A549 (cell line): ENCODE measurements around the gene BCL2L11.

Experiments used
- BHLHE40 ChIP-seq: IDR thresholded peaks from 2 replicates; pipeline ENCODE4 v1.6.1; 2012; ENCODE audit warnings: low read depth, low read length, inconsistent platforms
- CTCF ChIP-seq: fragments of >200 bp; sonication (Bioruptor Twin); formaldehyde crosslinking; IDR thresholded peaks from 3 replicates; pipeline ENCODE4 v1.5.1; 2016
- EP300 ChIP-seq, 2 experiments: fragments of >200 bp; sonication (Bioruptor Twin); formaldehyde crosslinking; IDR thresholded peaks; 2 replicates in 1 of 2; 3 replicates in 1 of 2; pipeline ENCODE4 v1.6.1; 2016 to 2017
- POLR2A ChIP-seq: IDR thresholded peaks from 2 replicates; pipeline ENCODE4 v1.6.1; 2012; ENCODE audit warnings: mild to moderate bottlenecking, low read length
- REST ChIP-seq: fragments of 200-600 bp; sonication (generic); IDR thresholded peaks from 2 replicates; pipeline ENCODE4 v1.6.1; 2016; ENCODE audit warnings: antibody characterized with exemption, mild to moderate bottlenecking, moderate library complexity
- SMC3 ChIP-seq: fragments of >200 bp; sonication (Bioruptor Twin); formaldehyde crosslinking; IDR thresholded peaks from 3 replicates; pipeline ENCODE4 v1.6.1; 2018; ENCODE audit warnings: inconsistent platforms

GRCh38 chr2:111118481-111118980 lies 2.2 kb upstream of the BCL2L11 start:
- TF ChIP-seq REST (no peak), CTCF (no peak), POLR2A (no peak), EP300 (IDR thresholded peaks at IDR 0.05) (no peak), SMC3 (no peak), BHLHE40 (no peak)
